K562 (cell line): ENCODE measurements around the gene MSANTD1. TPM values are rescaled to one million over a fixed set of nuclear protein-coding genes. Genes with fewer than 3 reads are reported as not detected.

Experiments
- ATAC-seq: fragments of 200-7000 bp; cut with Tn5 transposase; 3 replicates; pipeline ENCODE4 v1.9.1; 2020; ENCODE audit warnings: moderate library complexity
- BruUV-seq: library from RNA; stranded (reverse); fragments of 400-500 nt; replicated peaks from 2 replicates; lab custom pipeline; 2021; lab: Mats Ljungman, UMichigan
- CTCF ChIA-PET: fragments of 300-600 bp; formaldehyde crosslinking; extraction: SDS; loops from one replicate; lab custom pipeline; 2021; ENCODE audit warnings: low intra/inter-chr PET ratio; lab: Yijun Ruan, JAX
- POLR2A ChIA-PET: fragments of 300-600, 350-650 bp; sonication (Branson Sonifier 250); formaldehyde crosslinking; extraction: SDS; loops from one replicate; lab custom pipeline; 2021; ENCODE audit warnings: antibody characterized with exemption, inconsistent platforms; lab: Yijun Ruan, JAX
- DNase-seq, 4 experiments: peaks; one replicate each; pipeline versions ENCODE4 v3.0.0 to v3.0.0-alpha.2; 2011 to 2018; ENCODE audit warnings: low spot score in 3 of 4, mixed read lengths in 3 of 4; ENCODE audit errors: extremely low read depth in 1 of 4
- FAIRE-seq: peaks from 2 replicates; lab custom pipeline; 2011; peaks lifted over from hg19 to GRCh38; lab: Jason Lieb, UNC
- H2AFZ ChIP-seq: 2 replicates; pipeline ENCODE4 v1.6.0; 2011; ENCODE audit warnings: low read depth, low read length, control low read depth, inconsistent platforms
- H3K27ac ChIP-seq: fragments of 200-600 bp; 3 replicates; pipeline ENCODE4 v1.8.0; 2011; ENCODE audit warnings: low read depth, mild to moderate bottlenecking, control low read depth, inconsistent platforms, low read length, moderate library complexity, mixed read lengths; ENCODE audit errors: extremely low read depth
- H3K27me3 ChIP-seq, 2 experiments: fragments of 300-600 bp in 1 of 2; 2 replicates in 1 of 2; 3 replicates in 1 of 2; pipeline versions ENCODE4 v1.6.0 to v1.8.0; 2011; ENCODE audit warnings: inconsistent platforms in 2 of 2, low read length in 2 of 2, mild to moderate bottlenecking in 1 of 2, mixed read lengths in 1 of 2, moderate library complexity in 1 of 2; ENCODE audit not compliant: control insufficient read depth in 2 of 2, insufficient read depth in 2 of 2
- H3K36me3 ChIP-seq: fragments of 300-600 bp; 3 replicates; pipeline ENCODE4 v1.8.0; 2011; ENCODE audit warnings: mild to moderate bottlenecking, low read length, inconsistent platforms; ENCODE audit not compliant: control insufficient read depth, insufficient read depth
- H3K4me1 ChIP-seq, 2 experiments: fragments of 200-600 bp in 1 of 2; replicated peaks in 1 of 2; 2 replicates in 1 of 2; 3 replicates in 1 of 2; pipeline versions ENCODE4 v1.5.1 to v1.8.0; 2011; ENCODE audit warnings: inconsistent platforms in 2 of 2, low read length in 2 of 2, mild to moderate bottlenecking in 1 of 2, mixed read lengths in 1 of 2, moderate library complexity in 1 of 2; ENCODE audit not compliant: control insufficient read depth in 2 of 2, insufficient read depth in 2 of 2
- H3K4me2 ChIP-seq: 2 replicates; pipeline ENCODE4 v1.6.1; 2011; ENCODE audit warnings: low read length, control low read depth, inconsistent platforms, mixed read lengths; ENCODE audit not compliant: insufficient read depth
- H3K4me3 ChIP-seq: fragments of 200-600 bp; sonication (generic), shearing (Covaris generic); 2 replicates; pipeline ENCODE4 v1.5.1; 2016; ENCODE audit warnings: control low read depth, inconsistent platforms
- H3K79me2 ChIP-seq: fragments of 200-600 bp; 3 replicates; pipeline ENCODE4 v1.8.0; 2011; ENCODE audit warnings: low read length, inconsistent platforms; ENCODE audit not compliant: control insufficient read depth, insufficient read depth
- H3K9ac ChIP-seq, 2 experiments: 2 replicates each; pipeline versions ENCODE4 v1.6.0 to v1.6.1; 2011; ENCODE audit warnings: low read depth in 2 of 2, low read length in 2 of 2, control low read depth in 1 of 2, inconsistent platforms in 1 of 2, mild to moderate bottlenecking in 1 of 2, mixed read lengths in 1 of 2; ENCODE audit not compliant: insufficient read depth in 1 of 2
- H3K9me1 ChIP-seq: one replicate; pipeline ENCODE4 v1.6.0; 2011; ENCODE audit warnings: inconsistent platforms, mild to moderate bottlenecking, low read length, moderate library complexity; ENCODE audit not compliant: control insufficient read depth, insufficient read depth
- H3K9me3 ChIP-seq: replicated peaks from 2 replicates; pipeline ENCODE4 v1.5.1; 2011; ENCODE audit warnings: low read depth, low read length, inconsistent platforms; ENCODE audit not compliant: control insufficient read depth, insufficient read depth
- H4K20me1 ChIP-seq: replicated peaks from 2 replicates; pipeline ENCODE4 v1.6.1; 2011; ENCODE audit warnings: low read length, inconsistent platforms, mixed read lengths; ENCODE audit not compliant: control insufficient read depth, insufficient read depth
- ARHGAP35 ChIP-seq: fragments of 450-650 bp; IDR thresholded peaks from 2 replicates; pipeline ENCODE4 v1.6.1; 2018; ENCODE audit not compliant: partially characterized antibody
- CEBPG ChIP-seq, 3 experiments: fragments of 200-800 bp in 1 of 3; sonication (Bioruptor generic) in 1 of 3; sonication (generic) in 1 of 3; formaldehyde crosslinking in 1 of 3; IDR thresholded peaks in 2 of 3; conservative IDR thresholded peaks in 1 of 3; 2 replicates each; pipeline versions ENCODE4 v1.6.1 to v1.8.0; 2016 to 2022; ENCODE audit warnings: missing compliant biosample characterization in 2 of 3, missing genetic modification characterization in 2 of 3, mild to moderate bottlenecking in 1 of 3, missing genetic modification reagents in 1 of 3
- GABPA ChIP-seq: fragments of 200-800 bp; sonication (Bioruptor generic); conservative IDR thresholded peaks from 2 replicates; pipeline ENCODE4 v1.6.1; 2016; ENCODE audit warnings: low read depth, missing genetic modification characterization, missing compliant biosample characterization
- JUND ChIP-seq, 2 experiments: IDR thresholded peaks; 2 replicates in 1 of 2; 3 replicates in 1 of 2; pipeline ENCODE4 v1.6.1; 2011; ENCODE audit warnings: borderline replicate concordance in 2 of 2, low read depth in 2 of 2, low read length in 2 of 2, improper control_type of control experiment in 1 of 2, missing biosample characterization in 1 of 2, missing genetic modification characterization in 1 of 2, missing genetic modification reagents in 1 of 2
- MCM3 ChIP-seq: fragments of 450-650 bp; IDR thresholded peaks from 2 replicates; pipeline ENCODE4 v1.6.1; 2016
- MCM5 ChIP-seq: fragments of 450-650 bp; IDR thresholded peaks from 2 replicates; pipeline ENCODE4 v1.6.1; 2016; ENCODE audit warnings: low read depth
- NEUROD1 ChIP-seq: fragments of 150-350 bp; IDR thresholded peaks from 2 replicates; pipeline ENCODE4 v1.6.1; 2014; ENCODE audit warnings: borderline replicate concordance, low read length, low read depth; ENCODE audit not compliant: partially characterized antibody
- RAD21 ChIP-seq, 2 experiments: fragments of 250-450 bp in 1 of 2; fragments of 450-650 bp in 1 of 2; sonication (Bioruptor Pico) in 1 of 2; formaldehyde crosslinking in 1 of 2; IDR thresholded peaks in 1 of 2; conservative IDR thresholded peaks in 1 of 2; 2 replicates each; pipeline versions ENCODE4 v1.4.0 to v1.8.0; 2020 to 2022; ENCODE audit warnings: mild to moderate bottlenecking in 2 of 2, moderate library complexity in 1 of 2
- SP2 ChIP-seq: IDR thresholded peaks from 2 replicates; pipeline ENCODE4 v1.6.1; 2011; ENCODE audit warnings: mild to moderate bottlenecking, low read depth, low read length, moderate library complexity; ENCODE audit not compliant: poor library complexity, severe bottlenecking; ENCODE audit errors: extremely low read depth
- ZKSCAN1 ChIP-seq: fragments of 150-350 bp; IDR thresholded peaks from 2 replicates; pipeline ENCODE4 v1.6.1; 2016; ENCODE audit warnings: low read depth, low read length
- ZNF586 ChIP-seq: fragments of 450-650 bp; formaldehyde crosslinking; conservative IDR thresholded peaks from 2 replicates; pipeline ENCODE4 v1.4.0; 2020; ENCODE audit warnings: mild to moderate bottlenecking, moderate library complexity
- ZNF830 ChIP-seq: fragments of 250-450 bp; sonication (Bioruptor Pico); IDR thresholded peaks from 2 replicates; pipeline ENCODE4 v1.5.0; 2021; ENCODE audit warnings: mild to moderate bottlenecking
- WGBS: fragments of 100-300 bp; shearing (Covaris generic); methylation state at CpG from one replicate; pipeline ENCODE4 v1.1.6; 2016; ENCODE audit warnings: low coverage, mixed read lengths; ENCODE audit not compliant: insufficient coverage; ENCODE audit errors: missing lambda C conversion rate; 5-methylcytosine and 5-hydroxymethylcytosine counted together
- in situ Hi-C: fragments of 300-500 bp; cut with MboI; formaldehyde crosslinking; loops from 4 replicates; pipeline ENCODE4 v1.15.0; 2018; ENCODE audit warnings: inconsistent platforms, mixed read lengths
- intact Hi-C: fragments of 100-400 bp; cut with micrococcal nuclease; formaldehyde crosslinking; loops from 2 replicates; pipeline ENCODE4 v1.14.2; 2022
- polyA plus RNA-seq, 8 experiments: library from polyadenylated mRNA; depleted of rRNA in 4 of 8; stranded (reverse) in 5 of 8; unstranded in 3 of 8; fragments of >200 nt; fragmentation: Nextera tagmentation in 2 of 8; fragmentation: Illumina TruSeq in 1 of 8; extraction: Ambion mirVana in 2 of 8; extraction: Trizol in 1 of 8; gene quantifications; 2 replicates each; pipeline versions ENCODE4 v1.2.1 to v1.2.3, GENCODE V29; 2011 to 2014; ENCODE audit warnings: inconsistent platforms in 1 of 8, missing spikeins in 1 of 8
- total RNA-seq, 7 experiments: library from RNA; depleted of rRNA in 6 of 7; stranded (reverse); fragments of >200 nt in 6 of 7; fragmentation: Illumina TruSeq in 2 of 7; extraction: Trizol in 2 of 7; gene quantifications; 2 replicates each; pipeline versions ENCODE4 v1.2.1 to v1.2.3, GENCODE V29; 2011 to 2021; ENCODE audit warnings: low replicate concordance in 1 of 7
- TF ChIP-seq, protein P1 (sequence below): fragments of 450-650 bp; IDR thresholded peaks from one replicate; pipeline ENCODE4 v1.6.1; 2018; ENCODE audit warnings: mild to moderate bottlenecking, moderate library complexity; ENCODE audit not compliant: partially characterized antibody
- TF ChIP-seq, protein P2 (sequence below), 3 experiments: IDR thresholded peaks in 2 of 3; conservative IDR thresholded peaks in 1 of 3; 2 replicates each; pipeline ENCODE4 v1.5.1; 2011 to 2012; ENCODE audit warnings: low read length in 3 of 3, mild to moderate bottlenecking in 3 of 3, control low read depth in 2 of 3, improper control_type of control experiment in 1 of 3, inconsistent platforms in 1 of 3, low read depth in 1 of 3, mixed read lengths in 1 of 3, moderate library complexity in 1 of 3; ENCODE audit not compliant: insufficient read depth in 2 of 3
- TF ChIP-seq, protein P3 (sequence below), 2 experiments: fragments of 450-650 bp in 1 of 2; sonication (generic) in 1 of 2; formaldehyde crosslinking in 1 of 2; IDR thresholded peaks in 1 of 2; conservative IDR thresholded peaks in 1 of 2; 2 replicates each; pipeline versions ENCODE4 v1.6.1 to v1.8.1; 2016 to 2023; ENCODE audit warnings: mild to moderate bottlenecking in 2 of 2, moderate library complexity in 2 of 2, inconsistent platforms in 1 of 2, missing genetic modification reagents in 1 of 2

The MSANTD1 gene
- total and polyA plus RNA-seq, 9 of the 15 experiments (the other 6 are each of a cell fraction or from before 2014, with no cell fraction given), result 0.04 to 0.09 (median 0.07) TPM; not detected in 6

DNA sequence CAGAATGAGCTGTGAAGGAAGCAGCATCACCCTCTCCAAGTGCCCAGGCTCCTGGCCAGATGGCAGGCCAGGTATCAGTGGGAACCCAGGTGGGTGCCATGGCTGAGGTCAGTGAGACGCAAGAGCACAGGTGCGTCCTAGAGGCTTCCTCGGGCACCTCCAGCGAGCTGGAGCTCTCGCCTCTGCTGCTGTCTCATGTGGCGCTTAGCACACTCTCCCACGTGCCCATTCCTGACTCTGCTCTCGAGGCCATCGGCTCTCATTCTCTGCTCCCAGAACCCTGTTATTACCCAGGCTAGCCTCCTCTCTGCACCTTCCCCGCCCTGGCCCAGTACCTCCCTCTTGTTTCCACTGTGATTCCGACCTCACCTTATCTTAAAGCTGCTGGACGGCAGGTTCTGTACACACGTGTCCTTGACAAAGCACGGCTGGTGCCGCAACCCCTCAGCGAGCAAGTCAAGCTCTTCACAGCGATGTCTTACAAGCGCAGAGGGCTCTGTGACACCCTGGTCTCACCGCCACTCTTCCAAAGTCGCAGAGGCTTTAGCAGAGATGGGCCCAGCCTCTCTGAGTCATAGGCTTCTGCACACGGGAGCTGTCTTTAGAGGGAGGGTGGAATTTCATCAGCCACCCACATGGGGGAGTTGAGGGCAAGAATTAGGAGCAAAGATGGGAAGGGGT lies 15.4 kb upstream of the MSANTD1 start:
- 73% methylated on average over 20 of the region's 21 CpGs for WGBS
- H3K9ac ChIP-seq, result no peak overlapping the region
- H3K9me3 ChIP-seq, result no peaks in the 10 kb centered on the region
- ChIA-PET POLR2A (interaction anchor here (0.6 to 1.4 kb wide), 2 partner anchors 8 to 360 kb away, joined by 3 read pairs; no protein-coding TSS in a partner anchor), CTCF (no interaction called here)
- no TSS peak for BruUV-seq
- H3K9me1 ChIP-seq, result peaks cover 5% of the 10 kb centered on the region
- H4K20me1 ChIP-seq, result no peaks in the 10 kb centered on the region; the same call in 1 of the 2 replicates
- intact Hi-C loops (no loop called here), in situ Hi-C loops (no loop called here)
- H3K79me2 ChIP-seq, result no peaks in the 10 kb centered on the region
- H3K4me2 ChIP-seq, result no peak overlapping the region
- no peak overlapping the region for H3K4me3 ChIP-seq
- H3K27ac ChIP-seq, result no peak overlapping the region
- FAIRE-seq (peak; percentile 29), DNase-seq (peak; percentile 25 to 50 (median 44)), ATAC-seq (peak; percentile 84)
- H3K27me3 ChIP-seq, result no peaks in the 10 kb centered on the region
- peaks cover 53% of the 10 kb centered on the region for H3K36me3 ChIP-seq
- H2AFZ ChIP-seq, result no peak overlapping the region
- peaks cover 0 to 11% of the 10 kb centered on the region in 2 experiments; a peak in 3 of 5 replicates for H3K4me1 ChIP-seq
- TF ChIP-seq RAD21 (CRISPR knock-in tag; conservative IDR thresholded peaks at IDR 0.05 in 1 of 2, IDR thresholded peaks at IDR 0.05 in 1 of 2) (0 out of 4 replicates have a peak, but pooled peaks of 1 of the 2 experiments have one; percentile 34), ZKSCAN1 (no peak), ZNF586 (CRISPR knock-in tag) (no peak), MCM3 (no peak), MCM5 (no peak), GABPA (tag) (no peak), CEBPG (CRISPR knock-in tag; IDR thresholded peaks at IDR 0.05) (peak; percentile 42; the same call in 1 of the 2 replicates), CEBPG (tag; conservative IDR thresholded peaks at IDR 0.05 in 1 of 2, IDR thresholded peaks at IDR 0.05 in 1 of 2) (peak in 1 of 2 experiments; percentile 62; a peak in 2 of 4 replicates), SP2 (no peak), NEUROD1 (no peak), JUND (IDR thresholded peaks at IDR 0.05; ENCODE audit: borderline replicate concordance, low read depth, low read length) (peak; percentile 63; the same call in 1 of the 2 replicates), JUND (tag; IDR thresholded peaks at IDR 0.05; ENCODE audit: borderline replicate concordance, low read depth, low read length) (no peak), ARHGAP35 (no peak), ZNF830 (CRISPR knock-in tag) (no peak)
- TF ChIP-seq, protein P1, sequence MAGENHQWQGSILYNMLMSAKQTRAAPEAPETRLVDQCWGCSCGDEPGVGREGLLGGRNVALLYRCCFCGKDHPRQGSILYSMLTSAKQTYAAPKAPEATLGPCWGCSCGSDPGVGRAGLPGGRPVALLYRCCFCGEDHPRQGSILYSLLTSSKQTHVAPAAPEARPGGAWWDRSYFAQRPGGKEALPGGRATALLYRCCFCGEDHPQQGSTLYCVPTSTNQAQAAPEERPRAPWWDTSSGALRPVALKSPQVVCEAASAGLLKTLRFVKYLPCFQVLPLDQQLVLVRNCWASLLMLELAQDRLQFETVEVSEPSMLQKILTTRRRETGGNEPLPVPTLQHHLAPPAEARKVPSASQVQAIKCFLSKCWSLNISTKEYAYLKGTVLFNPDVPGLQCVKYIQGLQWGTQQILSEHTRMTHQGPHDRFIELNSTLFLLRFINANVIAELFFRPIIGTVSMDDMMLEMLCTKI, result no peak
- TF ChIP-seq, protein P2, sequence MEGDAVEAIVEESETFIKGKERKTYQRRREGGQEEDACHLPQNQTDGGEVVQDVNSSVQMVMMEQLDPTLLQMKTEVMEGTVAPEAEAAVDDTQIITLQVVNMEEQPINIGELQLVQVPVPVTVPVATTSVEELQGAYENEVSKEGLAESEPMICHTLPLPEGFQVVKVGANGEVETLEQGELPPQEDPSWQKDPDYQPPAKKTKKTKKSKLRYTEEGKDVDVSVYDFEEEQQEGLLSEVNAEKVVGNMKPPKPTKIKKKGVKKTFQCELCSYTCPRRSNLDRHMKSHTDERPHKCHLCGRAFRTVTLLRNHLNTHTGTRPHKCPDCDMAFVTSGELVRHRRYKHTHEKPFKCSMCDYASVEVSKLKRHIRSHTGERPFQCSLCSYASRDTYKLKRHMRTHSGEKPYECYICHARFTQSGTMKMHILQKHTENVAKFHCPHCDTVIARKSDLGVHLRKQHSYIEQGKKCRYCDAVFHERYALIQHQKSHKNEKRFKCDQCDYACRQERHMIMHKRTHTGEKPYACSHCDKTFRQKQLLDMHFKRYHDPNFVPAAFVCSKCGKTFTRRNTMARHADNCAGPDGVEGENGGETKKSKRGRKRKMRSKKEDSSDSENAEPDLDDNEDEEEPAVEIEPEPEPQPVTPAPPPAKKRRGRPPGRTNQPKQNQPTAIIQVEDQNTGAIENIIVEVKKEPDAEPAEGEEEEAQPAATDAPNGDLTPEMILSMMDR (IDR thresholded peaks at IDR 0.05 in 2 of 3, conservative IDR thresholded peaks at IDR 0.05 in 1 of 3; ENCODE audit: insufficient read depth in 2 of 3, low read depth in 1 of 3, low read length in 3 of 3), result peak in 1 of 3 experiments; percentile 22; a peak in 1 of 6 replicates
- TF ChIP-seq, protein P3, sequence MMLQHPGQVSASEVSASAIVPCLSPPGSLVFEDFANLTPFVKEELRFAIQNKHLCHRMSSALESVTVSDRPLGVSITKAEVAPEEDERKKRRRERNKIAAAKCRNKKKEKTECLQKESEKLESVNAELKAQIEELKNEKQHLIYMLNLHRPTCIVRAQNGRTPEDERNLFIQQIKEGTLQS (IDR thresholded peaks at IDR 0.05), result peak; percentile 69
- TF ChIP-seq, protein P3 (CRISPR knock-in tag; conservative IDR thresholded peaks at IDR 0.05), result no peak
